Activated T-cell treated with anti-CD3 and anti-CD28 coated beads, Interleukin-2, amount 50 U/mL, for 48 hours (primary cell): ENCODE results near the gene CFAP161.

Source experiments
- DNase-seq, 2 experiments: peaks; one replicate each; pipeline ENCODE4 v3.0.0-alpha.2; 2020

CFAP161 gene

GRCh38 chr15:81185631-81186295 lies 51.7 kb downstream of the CFAP161 start:
- no peak for DNase-seq

DNA sequence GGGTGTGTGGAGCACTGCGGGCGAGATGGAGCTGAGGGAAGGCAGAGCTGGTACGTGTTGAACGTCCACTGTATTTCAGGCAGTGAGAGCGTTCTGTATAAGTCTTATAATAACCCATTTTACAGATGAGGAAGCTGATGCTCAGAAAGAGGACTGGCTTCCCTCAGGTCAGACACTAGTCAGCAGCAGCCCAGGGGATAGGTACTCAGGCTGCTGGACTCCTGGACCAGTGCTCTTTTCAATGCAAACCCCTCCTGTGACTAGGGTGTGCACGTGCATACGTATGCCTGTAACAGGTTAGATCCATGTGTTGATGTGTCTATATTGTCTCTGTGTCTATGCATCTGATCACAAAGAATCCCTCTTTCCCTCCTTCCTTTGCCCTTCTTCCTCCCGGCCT lies 54.3 kb downstream of the CFAP161 start:
- no peak for DNase-seq

- DNase-seq = no peak
These were observed 55.7 kb downstream of the CFAP161 start for GRCh38 chr15:81189583-81190283.

GRCh38 chr15:81190922-81191507 lies 56.9 kb downstream of the CFAP161 start:
- no peak for DNase-seq

DNA sequence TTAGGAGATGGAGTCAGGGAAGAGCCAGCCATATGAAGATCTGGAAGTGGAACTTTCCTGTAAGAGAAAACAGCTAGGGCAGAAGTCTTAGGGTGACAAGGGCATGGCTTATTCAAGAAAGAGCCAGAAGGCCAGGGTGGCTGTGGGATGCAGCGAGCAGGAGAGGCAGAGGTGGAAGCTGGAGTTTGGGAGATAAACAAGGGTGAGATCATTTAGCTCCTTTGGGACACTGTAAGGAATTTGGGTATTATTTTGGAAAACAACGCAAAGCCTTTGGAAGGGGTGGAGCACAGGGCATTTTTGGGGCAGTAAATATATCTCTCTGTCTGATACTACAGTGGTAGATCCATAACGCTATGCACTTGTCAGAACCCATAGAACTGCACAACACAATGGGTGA lies 57.6 kb downstream of the CFAP161 start:
- no peak for DNase-seq

DNA sequence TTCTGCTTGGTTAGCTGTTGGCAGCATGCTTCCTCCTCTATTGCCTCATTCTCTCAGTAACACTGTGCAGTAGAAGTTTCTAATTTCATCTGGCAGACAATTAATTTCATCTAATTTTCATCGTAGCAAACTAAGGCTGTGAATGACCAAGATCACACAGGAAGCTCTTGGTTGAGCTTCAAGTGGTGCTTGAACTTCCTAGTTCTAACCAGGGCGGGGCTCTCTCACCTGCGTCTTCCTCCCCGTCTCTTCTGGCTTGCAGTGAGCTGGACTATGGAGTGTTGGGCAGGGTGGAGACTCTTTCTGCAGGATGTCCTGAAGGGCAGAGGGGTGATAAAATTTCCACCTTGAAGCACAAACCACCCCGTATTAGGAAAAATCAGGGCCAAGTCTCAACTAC lies 60.7 kb downstream of the CFAP161 start:
- no peak for DNase-seq

DNA sequence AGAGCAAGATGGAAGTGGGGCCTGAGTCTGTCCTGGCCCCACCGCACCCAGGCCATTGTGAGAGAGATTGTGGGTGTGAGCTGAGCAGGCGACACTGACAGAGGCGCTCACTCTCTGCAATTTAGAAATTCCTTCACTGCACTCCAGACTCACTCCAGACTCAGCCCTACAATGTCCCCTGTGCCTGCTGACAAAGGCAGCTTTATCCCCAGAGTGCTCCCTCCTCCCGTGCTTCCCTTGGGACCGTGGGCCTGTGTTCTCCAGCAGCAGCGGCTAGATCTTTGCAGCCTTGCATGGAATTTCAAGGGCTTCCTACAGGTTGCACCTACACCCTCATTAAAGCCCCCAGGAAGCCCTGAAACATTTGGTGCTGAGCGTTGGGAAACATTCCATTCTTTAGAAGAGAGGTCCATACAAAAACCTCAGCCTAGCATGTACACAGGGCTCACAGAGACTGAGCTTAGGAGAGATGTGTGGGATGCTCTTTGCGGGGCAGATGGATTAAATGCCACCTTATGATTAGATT lies 61.3 kb downstream of the CFAP161 start:
- DNase-seq = no peak

GRCh38 chr15:81196576-81197254 lies 62.6 kb downstream of the CFAP161 start, which contains the start of gene IL16:
IL16 (plus strand) TSS chr15:81196879; CDS start chr15:81225400, 28,521 bp downstream.
- DNase-seq = no peak

GRCh38 chr15:81197255-81197630 lies 63.2 kb downstream of the CFAP161 start:
- DNase-seq = no peak

DNA sequence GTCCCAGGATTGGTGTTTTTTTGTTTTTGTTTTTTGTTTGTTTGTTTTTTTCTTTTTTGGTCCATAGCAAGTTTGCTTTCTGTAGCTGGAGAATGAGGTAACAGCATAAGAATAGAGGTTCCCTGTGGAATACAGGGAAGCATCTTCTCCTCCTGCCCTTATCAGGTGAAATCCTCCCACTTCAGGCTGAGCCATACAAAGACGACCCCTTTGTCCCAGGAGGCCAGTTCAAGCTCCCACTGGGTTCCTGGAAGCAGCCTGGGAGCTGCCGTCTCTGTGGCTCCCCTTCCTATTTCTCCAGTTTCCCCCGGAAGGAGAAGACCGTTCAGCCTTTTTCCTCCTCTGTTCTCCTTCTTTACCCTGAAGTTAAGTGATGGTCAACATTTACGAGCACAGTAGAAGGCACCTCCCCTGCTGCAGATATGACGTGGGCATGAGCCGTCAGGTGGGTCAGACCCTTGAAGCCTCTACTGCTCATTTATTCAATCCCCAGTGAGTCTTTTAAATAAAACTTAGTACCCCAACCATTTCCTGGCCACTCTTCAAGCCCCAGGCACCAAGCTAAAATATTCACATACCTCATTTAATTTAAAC lies 63.7 kb downstream of the CFAP161 start:
- DNase-seq = no peak
